Activated naive CD8-positive, alpha-beta T cell (primary cell): ENCODE data around the gene OR11H7.
"Not testable (repeated sequence)": the region's sequence is repeated elsewhere in the genome, so short reads cannot be mapped to it uniquely, and the experiment has no call there.

ENCODE experiments used
- H3K27ac Mint-ChIP-seq: one replicate; pipeline ENCODE4 v1.8.0; 2021; ENCODE audit warnings: mixed read lengths
- H3K27me3 Mint-ChIP-seq: one replicate; pipeline ENCODE4 v1.8.0; 2021; ENCODE audit warnings: mixed read lengths
- H3K36me3 Mint-ChIP-seq: one replicate; pipeline ENCODE4 v1.8.0; 2021; ENCODE audit warnings: mixed read lengths
- H3K4me1 Mint-ChIP-seq: one replicate; pipeline ENCODE4 v1.8.0; 2021; ENCODE audit warnings: low read depth, mixed read lengths
- H3K4me3 Mint-ChIP-seq: one replicate; pipeline ENCODE4 v1.8.0; 2021; ENCODE audit warnings: mild to moderate bottlenecking, mixed read lengths
- H3K9me3 Mint-ChIP-seq: one replicate; pipeline ENCODE4 v1.8.0; 2021; ENCODE audit warnings: low read depth, mixed read lengths

OR11H7 gene

DNA sequence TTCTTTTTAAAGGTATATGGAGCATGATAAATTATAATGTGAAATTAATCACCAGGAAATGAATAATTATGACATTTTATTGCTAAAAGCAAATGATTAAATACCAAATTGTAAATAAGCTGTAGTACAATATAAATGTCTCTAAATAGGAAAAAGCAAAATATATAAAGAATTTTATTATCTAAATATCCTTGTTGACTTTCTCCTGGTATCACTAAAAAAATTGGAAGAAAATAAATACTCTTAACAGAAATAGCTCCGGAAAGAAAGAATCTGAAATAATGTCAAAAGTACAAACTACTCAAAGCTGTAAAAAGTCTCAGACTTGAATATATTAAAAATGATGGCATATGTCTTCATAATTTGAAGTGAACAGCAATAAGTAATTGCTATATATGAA is at the start of gene OR11H7:
Gene OR11H7, plus strand, starts transcription at position 301 of the 400 bp plus-strand sequence.
- Mint-ChIP-seq H3K27ac (no peak within 1 kb of the TSS), H3K4me3 (no peak within 1 kb of the TSS), H3K36me3 (peaks cover 6% of the 10 kb centered on the region), H3K27me3 (peaks cover 4% of the 10 kb centered on the region), H3K4me1 (no peaks in the 10 kb centered on the region), H3K9me3 (peaks cover 13% of the 10 kb centered on the region)

DNA sequence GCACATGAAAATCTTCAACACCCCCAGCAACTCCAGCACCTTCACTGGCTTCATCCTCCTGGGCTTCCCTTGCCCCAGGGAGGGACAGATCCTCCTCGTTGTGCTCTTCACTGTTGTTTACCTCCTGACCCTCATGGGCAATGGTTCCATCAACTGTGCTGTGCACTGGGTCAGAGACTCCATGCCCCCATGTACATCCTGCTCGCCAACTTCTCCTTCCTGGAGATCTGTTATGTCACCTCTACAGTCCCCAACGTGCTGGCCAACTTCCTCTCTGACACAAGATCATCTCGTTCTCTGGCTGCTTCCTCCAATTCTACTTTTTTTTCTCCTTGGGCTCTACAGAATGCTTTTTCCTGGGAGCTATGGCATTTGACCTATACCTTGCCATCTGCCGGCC is 49.6 kb upstream of the OR11H7 start:
- Mint-ChIP-seq H3K36me3 (no peaks in the 10 kb centered on the region), H3K4me1 (no peaks in the 10 kb centered on the region), H3K27ac (no peak overlapping the region), H3K9me3 (no peaks in the 10 kb centered on the region), H3K4me3 (no peak overlapping the region), H3K27me3 (peaks cover 4% of the 10 kb centered on the region)

DNA sequence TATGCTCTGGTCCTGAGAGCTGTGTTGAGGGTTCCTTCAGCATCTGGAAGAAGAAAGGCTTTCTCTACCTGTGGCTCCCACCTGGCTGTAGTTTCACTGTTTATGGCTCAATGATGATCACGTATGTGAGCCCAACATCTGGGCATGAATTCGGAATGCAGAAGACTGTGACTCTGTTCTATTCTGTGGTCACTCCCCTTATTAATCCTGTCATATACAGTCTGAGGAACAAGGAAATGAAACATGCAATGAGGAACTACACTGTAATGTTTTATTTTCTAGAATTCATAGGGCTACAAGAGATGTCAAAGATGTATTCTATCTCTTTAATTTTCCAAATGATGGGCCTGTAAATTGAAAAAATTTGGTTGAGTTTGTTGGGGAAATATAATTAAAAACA is 48.9 kb upstream of the OR11H7 start:
- peaks cover 4% of the 10 kb centered on the region for H3K27me3 Mint-ChIP-seq
- H3K4me1 Mint-ChIP-seq: no peaks in the 10 kb centered on the region
- no peak overlapping the region for H3K4me3 Mint-ChIP-seq
- no peaks in the 10 kb centered on the region for H3K9me3 Mint-ChIP-seq
- H3K27ac Mint-ChIP-seq: no peak overlapping the region
- no peaks in the 10 kb centered on the region for H3K36me3 Mint-ChIP-seq

DNA sequence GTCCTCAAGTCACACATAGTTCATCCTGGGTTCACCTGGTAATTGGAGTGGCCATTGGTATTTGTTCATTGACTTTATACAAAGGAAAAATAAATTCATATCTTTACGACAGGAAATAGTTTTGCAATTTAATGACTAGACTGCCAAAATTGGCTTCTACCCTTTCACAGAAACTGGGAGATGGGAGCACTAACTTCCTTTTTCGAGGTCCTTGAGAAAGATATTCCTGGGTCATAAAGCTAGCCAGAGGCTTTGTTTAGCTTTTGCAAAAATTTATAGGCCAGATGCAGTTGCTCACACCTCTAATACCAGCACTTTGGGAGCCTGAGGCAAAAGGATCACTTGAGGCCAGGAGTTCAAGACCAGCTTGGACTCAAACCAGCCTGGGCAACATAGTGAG is 48.3 kb upstream of the OR11H7 start:
- Mint-ChIP-seq H3K27me3 (peaks cover 4% of the 10 kb centered on the region), H3K27ac (no peak overlapping the region), H3K4me1 (no peaks in the 10 kb centered on the region), H3K36me3 (no peaks in the 10 kb centered on the region), H3K9me3 (no peaks in the 10 kb centered on the region), H3K4me3 (no peak overlapping the region)

GRCh38 chr14:20184181-20184580 is 44.6 kb upstream of the OR11H7 start:
- Mint-ChIP-seq H3K36me3 (peaks cover 3% of the 10 kb centered on the region), H3K4me1 (no peaks in the 10 kb centered on the region), H3K4me3 (no peak overlapping the region), H3K9me3 (no peaks in the 10 kb centered on the region), H3K27ac (no peak overlapping the region), H3K27me3 (peaks cover 7% of the 10 kb centered on the region)

- H3K4me1 Mint-ChIP-seq: no peaks in the 10 kb centered on the region
- peaks cover 4% of the 10 kb centered on the region for H3K27me3 Mint-ChIP-seq
- peaks cover 3% of the 10 kb centered on the region for H3K36me3 Mint-ChIP-seq
- H3K27ac Mint-ChIP-seq: no peak within 1 kb of the TSS
- H3K4me3 Mint-ChIP-seq: no peak within 1 kb of the TSS
- no peaks in the 10 kb centered on the region for H3K9me3 Mint-ChIP-seq
Measured at GRCh38 chr14:20190596-20190995, 38.2 kb upstream of the OR11H7 start, which contains the start of gene OR11G2. TSS of gene OR11G2 (plus strand) at chr14:20190896. CDS start at chr14:20197438, 6,542 bp downstream.

DNA sequence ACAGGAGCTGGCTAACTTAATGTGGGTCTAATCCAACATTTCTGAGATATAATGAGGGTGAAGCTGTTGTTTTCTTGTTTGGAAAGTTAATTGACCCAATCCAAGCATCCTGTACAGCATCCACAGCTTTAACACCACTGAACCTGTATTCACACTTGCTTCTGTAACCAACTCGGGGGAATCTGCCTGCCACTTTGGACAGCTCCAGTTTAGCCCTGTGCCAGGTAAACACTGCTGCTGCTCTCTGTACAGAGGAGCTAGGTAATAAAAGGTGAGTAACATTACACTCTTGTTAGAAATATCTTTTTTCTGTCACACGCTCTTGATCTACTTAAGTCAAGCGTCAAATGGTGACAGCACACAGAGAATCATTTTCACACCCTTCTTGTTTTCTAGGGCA is 37.4 kb upstream of the OR11H7 start:
- Mint-ChIP-seq H3K36me3 (peaks cover 3% of the 10 kb centered on the region), H3K27ac (no peak overlapping the region), H3K27me3 (peaks cover 3% of the 10 kb centered on the region), H3K4me1 (no peaks in the 10 kb centered on the region), H3K4me3 (no peak overlapping the region), H3K9me3 (no peaks in the 10 kb centered on the region)

GRCh38 chr14:20194101-20194500 is 34.7 kb upstream of the OR11H7 start:
- Mint-ChIP-seq H3K27ac (no peak overlapping the region), H3K27me3 (peaks cover 6% of the 10 kb centered on the region), H3K36me3 (no peaks in the 10 kb centered on the region)

DNA sequence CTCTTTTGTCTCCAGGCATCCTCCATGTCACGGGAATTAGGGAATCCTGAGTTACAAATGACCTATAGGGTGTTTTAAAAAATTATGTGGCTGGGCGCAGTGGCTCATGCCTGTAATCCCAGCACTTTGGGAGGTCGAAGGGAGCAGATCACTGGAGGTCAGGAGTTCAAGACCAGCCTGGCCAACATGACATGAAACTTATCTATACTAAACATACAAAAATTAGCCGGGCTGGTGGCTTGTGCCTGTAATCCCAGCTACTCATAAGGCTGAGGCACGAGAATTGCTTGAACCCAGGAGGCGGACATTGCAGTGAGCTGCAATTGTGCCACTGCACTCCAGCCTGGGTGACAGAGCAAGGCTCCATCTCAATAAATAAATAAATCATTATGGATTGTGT is 33.6 kb upstream of the OR11H7 start:
- H3K9me3 Mint-ChIP-seq, H3K27ac Mint-ChIP-seq, H3K4me1 Mint-ChIP-seq, H3K4me3 Mint-ChIP-seq, H3K36me3 Mint-ChIP-seq: not testable (repeated sequence)
- peaks cover 11% of the 10 kb centered on the region for H3K27me3 Mint-ChIP-seq

More at GRCh38 chr14:20194101-20194500, 34.7 kb upstream of the OR11H7 start:
- Mint-ChIP-seq H3K9me3 (no peaks in the 10 kb centered on the region), H3K4me1 (no peaks in the 10 kb centered on the region), H3K4me3 (no peak overlapping the region)

DNA sequence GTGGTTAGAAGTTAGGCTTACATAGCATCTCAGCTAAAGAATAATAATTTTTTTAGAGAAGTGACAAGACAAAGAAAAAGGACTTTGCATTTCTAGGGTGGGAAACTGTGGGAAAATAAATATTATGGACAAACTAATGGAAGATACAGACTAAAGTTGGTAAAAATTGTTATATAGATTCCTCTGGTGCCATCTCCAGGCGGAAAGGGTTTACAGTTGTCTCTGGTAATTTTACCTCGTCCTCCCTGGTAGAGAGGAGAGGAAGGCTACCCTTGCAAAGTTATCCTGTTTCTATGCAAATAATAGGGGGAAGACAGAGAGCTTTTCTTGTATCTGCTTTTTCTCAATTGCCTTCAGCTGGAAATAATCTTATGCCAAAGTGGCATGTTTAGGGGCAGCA is 32.9 kb upstream of the OR11H7 start:
- no peaks in the 10 kb centered on the region for H3K4me1 Mint-ChIP-seq
- no peak overlapping the region for H3K4me3 Mint-ChIP-seq
- H3K9me3 Mint-ChIP-seq: no peaks in the 10 kb centered on the region
- no peak overlapping the region for H3K27ac Mint-ChIP-seq
- H3K36me3 Mint-ChIP-seq: no peaks in the 10 kb centered on the region
- peaks cover 11% of the 10 kb centered on the region for H3K27me3 Mint-ChIP-seq

DNA sequence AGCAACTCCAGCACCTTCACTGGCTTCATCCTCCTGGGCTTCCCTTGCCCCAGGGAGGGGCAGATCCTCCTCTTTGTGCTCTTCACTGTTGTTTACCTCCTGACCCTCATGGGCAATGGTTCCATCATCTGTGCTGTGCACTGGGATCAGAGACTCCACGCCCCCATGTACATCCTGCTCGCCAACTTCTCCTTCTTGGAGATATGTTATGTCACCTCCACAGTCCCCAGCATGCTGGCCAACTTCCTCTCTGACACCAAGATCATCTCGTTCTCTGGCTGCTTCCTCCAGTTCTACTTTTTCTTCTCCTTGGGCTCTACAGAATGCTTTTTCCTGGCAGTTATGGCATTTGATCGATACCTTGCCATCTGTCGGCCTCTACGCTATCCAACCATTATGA is 31.3 kb upstream of the OR11H7 start:
- H3K4me3 Mint-ChIP-seq: no peak overlapping the region
- no peaks in the 10 kb centered on the region for H3K4me1 Mint-ChIP-seq
- peaks cover 15% of the 10 kb centered on the region for H3K27me3 Mint-ChIP-seq
- no peaks in the 10 kb centered on the region for H3K36me3 Mint-ChIP-seq
- no peaks in the 10 kb centered on the region for H3K9me3 Mint-ChIP-seq
- H3K27ac Mint-ChIP-seq: no peak overlapping the region

GRCh38 chr14:20198991-20199390 is 29.8 kb upstream of the OR11H7 start:
- Mint-ChIP-seq H3K27me3 (peaks cover 17% of the 10 kb centered on the region), H3K4me1 (no peaks in the 10 kb centered on the region), H3K36me3 (no peaks in the 10 kb centered on the region), H3K9me3 (no peaks in the 10 kb centered on the region), H3K4me3 (no peak overlapping the region), H3K27ac (no peak overlapping the region)

- no peaks in the 10 kb centered on the region for H3K9me3 Mint-ChIP-seq
- H3K27ac Mint-ChIP-seq: no peak overlapping the region
- H3K4me3 Mint-ChIP-seq: no peak overlapping the region
- no peaks in the 10 kb centered on the region for H3K4me1 Mint-ChIP-seq
- peaks cover 8% of the 10 kb centered on the region for H3K27me3 Mint-ChIP-seq
- no peaks in the 10 kb centered on the region for H3K36me3 Mint-ChIP-seq
Measured at GRCh38 chr14:20204721-20205120, 24.1 kb upstream of the OR11H7 start.

GRCh38 chr14:20209595-20209994 is 19.2 kb upstream of the OR11H7 start:
- Mint-ChIP-seq H3K4me3 (no peak overlapping the region), H3K27ac (no peak overlapping the region), H3K4me1 (no peaks in the 10 kb centered on the region), H3K27me3 (peaks cover 3% of the 10 kb centered on the region), H3K36me3 (no peaks in the 10 kb centered on the region), H3K9me3 (no peaks in the 10 kb centered on the region)

DNA sequence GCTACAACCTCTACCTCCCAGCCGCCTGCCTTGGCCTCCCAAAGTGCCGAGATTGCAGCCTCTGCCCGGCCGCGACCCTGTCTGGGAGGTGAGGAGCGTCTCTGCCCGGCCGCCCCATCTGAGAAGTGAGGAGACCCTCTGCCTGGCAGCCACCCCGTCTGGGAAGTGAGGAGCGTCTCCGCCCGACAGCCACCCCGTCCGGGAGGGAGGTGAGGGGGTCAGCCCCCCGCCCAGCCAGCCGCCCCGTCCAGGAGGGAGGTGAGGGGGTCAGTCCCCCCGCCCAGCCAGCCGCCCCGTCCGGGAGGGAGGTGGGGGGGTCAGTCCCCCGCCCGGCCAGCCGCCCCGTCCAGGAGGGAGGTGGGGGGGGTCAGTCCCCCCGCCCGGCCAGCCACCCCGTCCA is 16.4 kb upstream of the OR11H7 start:
- H3K9me3 Mint-ChIP-seq, H3K27ac Mint-ChIP-seq, H3K36me3 Mint-ChIP-seq, H3K27me3 Mint-ChIP-seq, H3K4me1 Mint-ChIP-seq, H3K4me3 Mint-ChIP-seq: not testable (repeated sequence)

DNA sequence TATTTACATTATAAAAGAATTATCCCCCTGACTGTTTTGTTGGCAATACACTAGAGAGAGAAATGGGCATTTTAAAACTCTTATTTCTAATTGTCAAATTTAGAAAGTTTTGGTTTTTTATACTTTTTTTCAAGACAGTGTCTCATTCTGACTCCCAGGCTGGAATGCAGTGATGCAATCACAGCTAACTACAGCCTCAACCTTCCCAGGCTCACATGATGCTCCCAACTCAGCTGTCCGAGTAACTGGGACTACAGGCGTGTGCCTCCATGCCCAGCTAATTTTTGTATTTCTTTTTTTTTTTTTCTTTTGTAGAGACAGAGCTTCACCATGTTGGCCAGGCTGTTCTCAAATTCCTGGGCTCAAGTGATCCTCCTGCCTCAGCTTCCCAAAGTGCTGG is 13.6 kb upstream of the OR11H7 start:
- peaks cover 5% of the 10 kb centered on the region for H3K27me3 Mint-ChIP-seq
- no peaks in the 10 kb centered on the region for H3K4me1 Mint-ChIP-seq
- no peak overlapping the region for H3K27ac Mint-ChIP-seq
- H3K36me3 Mint-ChIP-seq: no peaks in the 10 kb centered on the region
- H3K9me3 Mint-ChIP-seq: no peaks in the 10 kb centered on the region
- H3K4me3 Mint-ChIP-seq: no peak overlapping the region

DNA sequence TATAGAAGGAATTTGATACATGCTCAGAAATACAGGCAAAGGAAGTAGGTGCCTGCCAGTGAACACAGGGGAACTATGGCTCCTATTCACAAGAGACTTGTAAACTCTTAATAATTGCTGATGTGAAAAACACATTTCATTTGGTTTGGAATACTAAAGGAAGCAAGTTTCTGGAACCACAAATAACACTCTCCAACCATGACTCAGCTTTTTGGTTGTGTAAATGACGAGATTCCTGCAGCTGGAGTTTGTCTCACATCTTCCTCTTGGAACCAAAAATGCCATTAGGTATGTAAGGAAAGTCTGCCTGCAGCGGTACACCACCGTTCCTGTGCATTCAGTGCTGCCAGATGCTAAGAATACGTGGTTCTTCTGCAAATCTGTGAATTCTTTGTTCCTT is 9.7 kb upstream of the OR11H7 start:
- Mint-ChIP-seq H3K4me1 (no peaks in the 10 kb centered on the region), H3K36me3 (no peaks in the 10 kb centered on the region), H3K4me3 (no peak overlapping the region), H3K9me3 (no peaks in the 10 kb centered on the region), H3K27me3 (peaks cover 7% of the 10 kb centered on the region), H3K27ac (no peak overlapping the region)
